GM12878 (cell line): ENCODE measurements around the gene LTB4R.
A peak's percentile ranks its signal among the peaks of the same experiment; 100 is the strongest.

ENCODE experiments used
- BHLHE40 ChIP-seq, 2 experiments: fragments of 450-650 bp in 1 of 2; IDR thresholded peaks; 2 replicates each; pipeline ENCODE4 v1.6.1; 2011 to 2017; ENCODE audit warnings: low read depth in 2 of 2, borderline replicate concordance in 1 of 2, improper control_type of control experiment in 1 of 2, low read length in 1 of 2, mild to moderate bottlenecking in 1 of 2
- CBFB ChIP-seq: IDR thresholded peaks from 2 replicates; pipeline ENCODE4 v1.6.1; 2016; ENCODE audit warnings: antibody characterized with exemption, low read depth
- ESRRA ChIP-seq: IDR thresholded peaks from 2 replicates; pipeline ENCODE4 v1.6.1; 2012; ENCODE audit warnings: mild to moderate bottlenecking, low read length, improper control_type of control experiment
- KDM1A ChIP-seq: fragments of 200-600 bp; sonication (generic); IDR thresholded peaks from 2 replicates; pipeline ENCODE4 v1.6.1; 2016; ENCODE audit warnings: borderline replicate concordance
- MEF2A ChIP-seq: IDR thresholded peaks from 2 replicates; pipeline ENCODE4 v1.6.1; 2011; ENCODE audit warnings: low read depth, mild to moderate bottlenecking, low read length, moderate library complexity; ENCODE audit not compliant: insufficient read depth
- NBN ChIP-seq: fragments of 450-650 bp; IDR thresholded peaks from 2 replicates; pipeline ENCODE4 v1.6.1; 2016
- POLR2A ChIP-seq: IDR thresholded peaks from 2 replicates; pipeline ENCODE4 v1.6.1; 2011; ENCODE audit warnings: low read depth, mild to moderate bottlenecking, low read length
- REST ChIP-seq: IDR thresholded peaks from 2 replicates; pipeline ENCODE4 v1.6.1; 2012; ENCODE audit warnings: mild to moderate bottlenecking, low read depth, low read length
- SPI1 ChIP-seq: IDR thresholded peaks from 2 replicates; pipeline ENCODE4 v1.6.1; 2011; ENCODE audit warnings: low read depth, mild to moderate bottlenecking, low read length, moderate library complexity, borderline replicate concordance; ENCODE audit not compliant: insufficient read depth
- TBL1XR1 ChIP-seq: IDR thresholded peaks from 2 replicates; pipeline ENCODE4 v1.6.1; 2012; ENCODE audit warnings: low read depth, low read length, improper control_type of control experiment
- YBX1 ChIP-seq: fragments of 450-650 bp; IDR thresholded peaks from 2 replicates; pipeline ENCODE4 v1.6.1; 2016; ENCODE audit warnings: antibody characterized with exemption
- TF ChIP-seq, protein P1 (sequence below), 3 experiments: IDR thresholded peaks in 2 of 3; conservative IDR thresholded peaks in 1 of 3; 2 replicates each; pipeline ENCODE4 v1.5.1; 2011; ENCODE audit warnings: low read depth in 3 of 3, low read length in 3 of 3, mild to moderate bottlenecking in 3 of 3, control low read depth in 2 of 3, moderate library complexity in 2 of 3, inconsistent platforms in 1 of 3, mixed read lengths in 1 of 3; ENCODE audit not compliant: control insufficient read depth in 2 of 3, insufficient read depth in 1 of 3; ENCODE audit errors: extremely low read depth in 1 of 3
- TF ChIP-seq, protein P2 (sequence below): IDR thresholded peaks from 2 replicates; pipeline ENCODE4 v1.6.1; 2012; ENCODE audit warnings: low read length, inconsistent platforms

- TF ChIP-seq MEF2A (no peak), SPI1 (no peak), CBFB (no peak), TBL1XR1 (no peak; the same call in 1 of the 2 replicates), ESRRA (0 out of 2 replicates have a peak, but pooled peaks have one; percentile 50), YBX1 (no peak), KDM1A (no peak), BHLHE40 (IDR thresholded peaks at IDR 0.05; ENCODE audit: borderline replicate concordance in 1 of 2, low read depth in 2 of 2, low read length in 1 of 2) (peak; percentile 34 to 62; a peak in 2 of 4 replicates), REST (no peak), POLR2A (peak; percentile 85), NBN (peak; percentile 97)
- TF ChIP-seq, protein P1, sequence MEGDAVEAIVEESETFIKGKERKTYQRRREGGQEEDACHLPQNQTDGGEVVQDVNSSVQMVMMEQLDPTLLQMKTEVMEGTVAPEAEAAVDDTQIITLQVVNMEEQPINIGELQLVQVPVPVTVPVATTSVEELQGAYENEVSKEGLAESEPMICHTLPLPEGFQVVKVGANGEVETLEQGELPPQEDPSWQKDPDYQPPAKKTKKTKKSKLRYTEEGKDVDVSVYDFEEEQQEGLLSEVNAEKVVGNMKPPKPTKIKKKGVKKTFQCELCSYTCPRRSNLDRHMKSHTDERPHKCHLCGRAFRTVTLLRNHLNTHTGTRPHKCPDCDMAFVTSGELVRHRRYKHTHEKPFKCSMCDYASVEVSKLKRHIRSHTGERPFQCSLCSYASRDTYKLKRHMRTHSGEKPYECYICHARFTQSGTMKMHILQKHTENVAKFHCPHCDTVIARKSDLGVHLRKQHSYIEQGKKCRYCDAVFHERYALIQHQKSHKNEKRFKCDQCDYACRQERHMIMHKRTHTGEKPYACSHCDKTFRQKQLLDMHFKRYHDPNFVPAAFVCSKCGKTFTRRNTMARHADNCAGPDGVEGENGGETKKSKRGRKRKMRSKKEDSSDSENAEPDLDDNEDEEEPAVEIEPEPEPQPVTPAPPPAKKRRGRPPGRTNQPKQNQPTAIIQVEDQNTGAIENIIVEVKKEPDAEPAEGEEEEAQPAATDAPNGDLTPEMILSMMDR (IDR thresholded peaks at IDR 0.05 in 2 of 3, conservative IDR thresholded peaks at IDR 0.05 in 1 of 3; ENCODE audit: control insufficient read depth in 2 of 3, extremely low read depth in 1 of 3, insufficient read depth in 1 of 3, low read depth in 3 of 3, low read length in 3 of 3): no peak
- TF ChIP-seq, protein P2, sequence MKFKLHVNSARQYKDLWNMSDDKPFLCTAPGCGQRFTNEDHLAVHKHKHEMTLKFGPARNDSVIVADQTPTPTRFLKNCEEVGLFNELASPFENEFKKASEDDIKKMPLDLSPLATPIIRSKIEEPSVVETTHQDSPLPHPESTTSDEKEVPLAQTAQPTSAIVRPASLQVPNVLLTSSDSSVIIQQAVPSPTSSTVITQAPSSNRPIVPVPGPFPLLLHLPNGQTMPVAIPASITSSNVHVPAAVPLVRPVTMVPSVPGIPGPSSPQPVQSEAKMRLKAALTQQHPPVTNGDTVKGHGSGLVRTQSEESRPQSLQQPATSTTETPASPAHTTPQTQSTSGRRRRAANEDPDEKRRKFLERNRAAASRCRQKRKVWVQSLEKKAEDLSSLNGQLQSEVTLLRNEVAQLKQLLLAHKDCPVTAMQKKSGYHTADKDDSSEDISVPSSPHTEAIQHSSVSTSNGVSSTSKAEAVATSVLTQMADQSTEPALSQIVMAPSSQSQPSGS: no peak
Observed at GRCh38 chr14:24299255-24300191, 11.8 kb upstream of the LTB4R start, which contains the start of the genes DHRS1 and NOP9.
